Smooth muscle cell (in vitro differentiated cells): ENCODE data around the gene TMEM185B. TPM values are rescaled to one million over a fixed set of nuclear protein-coding genes. Genes with fewer than 3 reads are reported as not detected.

Source experiments
- DNase-seq: peaks from one replicate; lab custom pipeline; 2025; ENCODE audit not compliant: unreplicated experiment; lab: John Stamatoyannopoulos, UW
- H2AFZ ChIP-seq: fragments of 200-600 bp; sonication (generic); 2 replicates; pipeline ENCODE4 v1.6.0; 2016; ENCODE audit warnings: antibody characterized with exemption, low read depth, mild to moderate bottlenecking
- H3F3A ChIP-seq: fragments of 200-600 bp; sonication (generic); 2 replicates; pipeline ENCODE4 v1.6.0; 2017; ENCODE audit warnings: antibody characterized with exemption, low read depth
- H3K27ac ChIP-seq: fragments of 200-600 bp; sonication (generic); 2 replicates; pipeline ENCODE4 v1.5.1; 2016; ENCODE audit warnings: low read depth, mild to moderate bottlenecking
- H3K27me3 ChIP-seq: fragments of 200-600 bp; sonication (generic); 2 replicates; pipeline ENCODE4 v1.6.1; 2016; ENCODE audit warnings: low read depth, mild to moderate bottlenecking
- H3K36me3 ChIP-seq: fragments of 200-600 bp; sonication (generic); 2 replicates; pipeline ENCODE4 v1.5.1; 2016; ENCODE audit warnings: low read depth
- H3K4me1 ChIP-seq: fragments of 200-600 bp; sonication (generic); 2 replicates; pipeline ENCODE4 v1.5.1; 2016; ENCODE audit warnings: low read depth
- H3K4me2 ChIP-seq: fragments of 200-600 bp; sonication (generic); 2 replicates; pipeline ENCODE4 v1.6.0; 2016; ENCODE audit warnings: mild to moderate bottlenecking
- H3K4me3 ChIP-seq: fragments of 200-600 bp; sonication (generic); 2 replicates; pipeline ENCODE4 v1.5.1; 2016; ENCODE audit warnings: mild to moderate bottlenecking
- H3K79me2 ChIP-seq: fragments of 200-600 bp; sonication (generic); 2 replicates; pipeline ENCODE4 v1.6.0; 2016; ENCODE audit warnings: low read depth, mild to moderate bottlenecking
- H3K9ac ChIP-seq: fragments of 200-600 bp; sonication (generic); 2 replicates; pipeline ENCODE4 v1.6.0; 2016; ENCODE audit warnings: low read depth
- H3K9me3 ChIP-seq: fragments of 200-600 bp; sonication (generic); replicated peaks from 2 replicates; pipeline ENCODE4 v1.5.1; 2016; ENCODE audit warnings: low read depth
- H4K20me1 ChIP-seq: fragments of 200-600 bp; sonication (generic); 2 replicates; pipeline ENCODE4 v1.6.0; 2016; ENCODE audit warnings: low read depth
- CTCF ChIP-seq: fragments of 200-600 bp; sonication (generic); IDR thresholded peaks from 2 replicates; pipeline ENCODE4 v1.5.1; 2017; ENCODE audit warnings: borderline replicate concordance, mild to moderate bottlenecking, antibody characterized with exemption; ENCODE audit not compliant: insufficient read depth, poor library complexity, severe bottlenecking
- WGBS: methylation state at CpG from one replicate; pipeline ENCODE4 v1.1.7; 2016; ENCODE audit warnings: low lambda C conversion rate; 5-methylcytosine and 5-hydroxymethylcytosine counted together
- polyA plus RNA-seq: library from polyadenylated mRNA; unstranded; fragments of >200 nt; fragmentation: Nextera tagmentation; extraction: Ambion mirVana; gene quantifications from 2 replicates; pipeline ENCODE4 v1.2.1, GENCODE V29; 2016
- total RNA-seq: library from RNA; depleted of rRNA; stranded (reverse); fragments of >200 nt; gene quantifications from 2 replicates; pipeline ENCODE4 v1.2.3, GENCODE V29; 2014

Gene TMEM185B
- total and polyA plus RNA-seq, 2 experiments from 2014 or later, result 18.2 to 27.8 TPM

- Histone ChIP-seq H3K9ac (no peak overlapping the region), H2AFZ (no peak overlapping the region), H3K4me1 (peaks cover 4% of the 10 kb centered on the region), H3K4me3 (no peak overlapping the region), H4K20me1 (no peaks in the 10 kb centered on the region), H3K79me2 (no peaks in the 10 kb centered on the region), H3K27ac (no peak overlapping the region), H3K36me3 (no peaks in the 10 kb centered on the region), H3K27me3 (no peaks in the 10 kb centered on the region), H3K9me3 (no peaks in the 10 kb centered on the region), H3F3A (no peaks in the 10 kb centered on the region), H3K4me2 (no peak overlapping the region)
- DNase-seq, result no peak
- 78% methylated on average over 5 of the region's 5 CpGs for WGBS
- TF ChIP-seq CTCF, result no peak
These were observed 5.3 kb upstream of the TMEM185B start for GRCh38 chr2:120228503-120228902.

GRCh38 chr2:120227111-120227991, 4.2 kb upstream of the TMEM185B start:
- no peak overlapping the region for H3K9ac ChIP-seq
- H3K27me3 ChIP-seq, result no peaks in the 10 kb centered on the region
- no peaks in the 10 kb centered on the region for H3F3A ChIP-seq
- no peak overlapping the region for H3K4me2 ChIP-seq
- no peaks in the 10 kb centered on the region for H3K9me3 ChIP-seq
- peaks cover 4% of the 10 kb centered on the region for H3K4me1 ChIP-seq
- WGBS, result 79% methylated on average over 16 of the region's 16 CpGs
- no peak overlapping the region for H3K27ac ChIP-seq
- no peaks in the 10 kb centered on the region for H3K36me3 ChIP-seq
- no peak for DNase-seq
- no peak overlapping the region for H3K4me3 ChIP-seq
- no peak overlapping the region for H2AFZ ChIP-seq
- peaks cover 2% of the 10 kb centered on the region for H3K79me2 ChIP-seq
- no peak for TF ChIP-seq CTCF
- H4K20me1 ChIP-seq, result no peaks in the 10 kb centered on the region

GRCh38 chr2:120226316-120226715, 3.1 kb upstream of the TMEM185B start:
- Histone ChIP-seq H3K27ac (no peak overlapping the region), H3K9me3 (no peaks in the 10 kb centered on the region), H3K4me1 (peaks cover 4% of the 10 kb centered on the region), H3K4me3 (no peak overlapping the region), H4K20me1 (no peaks in the 10 kb centered on the region), H3K36me3 (no peaks in the 10 kb centered on the region), H3K27me3 (no peaks in the 10 kb centered on the region), H3K9ac (no peak overlapping the region), H2AFZ (no peak overlapping the region), H3K79me2 (peaks cover 6% of the 10 kb centered on the region), H3F3A (no peaks in the 10 kb centered on the region), H3K4me2 (no peak overlapping the region)
- no peak for TF ChIP-seq CTCF
- 92% methylated on average over 9 of the region's 9 CpGs for WGBS
- no peak for DNase-seq
